HPDE6-E6E7 (cell line): ENCODE measurements around the gene KEL.

Experiments used
- DNase-seq: peaks from one replicate; pipeline ENCODE4 v3.0.0; 2011; ENCODE audit warnings: missing footprints; ENCODE audit errors: extremely low spot score

The KEL gene

DNA sequence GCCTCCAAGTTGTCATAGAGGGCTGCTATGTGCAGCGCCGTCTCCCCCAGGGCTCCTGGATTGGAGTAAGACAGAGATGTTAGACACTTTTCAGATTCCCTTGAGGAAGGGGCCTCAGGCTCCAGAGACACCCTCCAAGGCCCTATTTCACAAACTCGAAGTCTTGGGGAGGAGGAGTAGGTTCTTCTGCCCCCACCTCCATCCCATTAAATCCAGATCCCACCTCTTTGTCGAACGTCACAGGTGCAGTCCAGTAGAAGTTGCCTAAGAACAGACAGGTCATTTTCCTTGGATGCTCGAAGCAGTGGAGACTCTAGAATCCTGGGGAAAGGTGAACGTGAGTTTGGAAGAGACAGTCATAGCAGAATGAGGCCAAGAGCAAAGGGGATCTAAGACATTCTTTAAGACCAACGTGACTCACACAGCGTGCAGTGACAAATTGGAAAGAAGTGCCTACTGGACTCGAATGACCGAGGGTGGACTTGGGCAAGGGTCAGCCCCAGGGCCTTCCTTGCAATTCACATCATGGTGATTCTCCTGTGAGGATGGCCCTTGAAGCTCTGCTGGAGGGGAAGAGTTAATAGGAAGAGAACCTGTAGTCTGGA is 31.9 kb downstream of the KEL start:
- no peak for DNase-seq

DNA sequence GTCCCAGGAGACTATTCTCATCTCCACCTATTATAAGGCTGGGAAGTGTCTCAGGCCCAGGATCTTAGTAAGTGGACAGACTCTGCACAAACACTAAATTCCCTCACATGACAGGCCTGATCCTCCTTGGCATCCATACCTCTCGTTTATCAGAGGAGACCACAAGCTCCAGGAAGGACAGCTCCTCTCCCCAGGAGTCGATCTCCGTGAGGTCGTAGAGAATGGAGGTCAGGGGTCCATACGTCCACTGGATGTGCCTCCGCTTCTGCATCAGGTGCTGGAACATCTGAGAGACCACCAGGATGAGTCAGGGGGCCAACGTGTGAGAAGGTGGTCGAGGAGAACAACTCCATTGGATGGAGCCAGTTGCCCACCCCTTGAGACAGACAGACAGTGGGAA is 34.2 kb downstream of the KEL start:
- no peak for DNase-seq

DNA sequence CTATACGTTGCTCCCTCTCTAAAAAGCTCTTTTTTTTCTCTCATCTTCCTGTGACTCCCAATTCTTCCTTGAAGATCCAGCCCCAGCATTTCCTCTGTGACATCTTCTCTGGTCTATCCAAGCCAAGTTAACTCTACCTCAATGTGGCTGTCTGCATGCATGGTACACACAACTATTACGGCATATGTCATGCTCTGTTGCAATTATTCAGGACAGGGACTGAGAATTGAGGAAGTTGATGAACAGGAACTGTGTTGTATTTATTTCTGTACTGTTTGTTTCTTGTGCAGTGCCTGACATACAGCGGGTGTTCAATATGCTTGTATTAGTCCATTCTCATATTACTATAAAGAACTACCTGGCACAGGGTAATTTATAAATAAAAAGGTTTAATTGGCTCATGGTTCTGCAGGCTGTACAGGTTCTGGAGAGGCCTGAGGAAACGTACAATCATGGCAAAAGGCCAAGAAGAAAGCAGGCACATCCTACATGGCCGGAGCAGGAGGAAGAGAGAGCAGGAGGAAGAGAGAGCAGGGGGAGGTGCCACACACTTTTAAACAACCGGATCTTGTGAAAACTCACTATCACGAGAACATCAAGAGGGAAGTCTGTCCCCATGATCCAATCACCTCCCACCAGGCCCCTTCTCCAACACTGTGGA is 34.9 kb downstream of the KEL start:
- no peak for DNase-seq

DNA sequence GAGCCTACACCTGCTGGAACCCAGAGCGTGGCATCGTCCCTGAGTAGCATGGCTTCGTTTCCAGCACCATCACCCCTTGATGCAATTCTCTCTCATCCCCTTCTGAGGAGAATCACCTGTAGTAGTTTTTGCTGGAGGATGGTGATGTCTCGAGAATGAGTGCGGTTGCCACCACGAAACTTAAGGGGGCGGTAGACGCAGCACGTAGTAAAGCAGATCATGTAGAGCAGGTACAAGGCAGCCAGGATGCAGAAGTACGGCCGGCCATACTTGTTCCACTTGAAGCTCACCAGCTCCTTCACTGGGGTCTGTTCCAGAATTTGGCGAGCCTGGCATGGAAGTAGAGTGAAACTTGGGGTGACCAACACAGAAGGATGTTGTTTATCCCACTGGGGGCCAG is 36.8 kb downstream of the KEL start:
- DNase-seq: no peak

DNA sequence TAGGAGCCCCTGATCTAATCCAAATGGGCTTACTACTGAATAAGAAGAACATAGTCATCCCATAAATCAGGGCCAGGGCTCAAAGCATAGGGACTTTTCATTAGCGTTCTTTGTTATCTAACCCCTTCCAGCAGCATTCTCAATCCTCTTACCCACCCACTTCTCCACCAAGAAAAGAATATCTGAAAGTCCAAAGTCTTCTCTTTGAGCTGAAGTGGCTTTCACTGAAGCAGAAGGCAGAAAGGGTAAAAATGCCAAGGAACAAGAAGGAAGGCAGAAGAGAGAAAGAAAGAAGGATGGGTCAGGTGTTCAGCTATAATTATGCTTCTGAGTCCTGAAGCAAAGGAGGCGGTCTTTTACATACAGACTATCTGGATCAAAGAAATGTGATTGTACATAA is 38.8 kb downstream of the KEL start:
- no peak for DNase-seq

DNA sequence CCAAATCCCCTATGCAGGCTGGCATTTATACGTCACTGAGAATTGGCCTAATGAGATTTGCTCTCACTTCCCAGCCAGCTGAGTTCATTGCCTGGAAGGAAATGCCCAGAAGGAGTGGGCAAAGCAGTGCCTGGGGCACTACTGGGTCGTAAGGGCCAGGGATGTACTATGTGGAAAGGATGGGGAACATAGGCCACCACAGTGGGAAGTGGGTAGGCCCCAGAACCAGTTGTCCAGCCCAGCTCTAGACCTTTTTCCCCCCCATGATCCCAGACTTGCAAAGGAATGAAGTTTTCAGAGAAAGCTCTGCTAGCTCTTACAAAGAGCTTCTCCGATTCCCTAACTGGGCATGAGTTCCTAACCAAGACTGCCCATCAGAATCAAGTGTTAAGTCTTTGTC is 42.5 kb downstream of the KEL start:
- DNase-seq: no peak

DNA sequence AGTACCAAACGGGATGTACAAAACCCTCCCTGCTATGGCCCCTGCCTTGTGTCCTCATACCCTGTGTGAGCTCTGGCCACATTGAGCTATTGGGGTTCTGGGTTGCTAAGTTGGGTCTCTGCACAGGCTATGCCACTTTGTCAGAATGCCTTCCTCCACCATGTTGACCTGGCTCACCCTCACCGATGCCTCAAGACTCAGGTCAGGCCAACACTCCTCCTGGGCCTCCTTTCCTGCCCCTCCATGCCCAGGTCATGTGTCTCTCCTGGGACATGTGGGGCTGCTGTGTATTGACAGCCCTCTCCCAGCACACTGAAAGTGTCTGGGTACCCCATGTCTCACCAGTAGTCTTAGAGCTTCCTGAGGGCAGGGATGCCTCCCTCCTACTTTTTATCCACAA is 43.3 kb downstream of the KEL start:
- no peak for DNase-seq

DNA sequence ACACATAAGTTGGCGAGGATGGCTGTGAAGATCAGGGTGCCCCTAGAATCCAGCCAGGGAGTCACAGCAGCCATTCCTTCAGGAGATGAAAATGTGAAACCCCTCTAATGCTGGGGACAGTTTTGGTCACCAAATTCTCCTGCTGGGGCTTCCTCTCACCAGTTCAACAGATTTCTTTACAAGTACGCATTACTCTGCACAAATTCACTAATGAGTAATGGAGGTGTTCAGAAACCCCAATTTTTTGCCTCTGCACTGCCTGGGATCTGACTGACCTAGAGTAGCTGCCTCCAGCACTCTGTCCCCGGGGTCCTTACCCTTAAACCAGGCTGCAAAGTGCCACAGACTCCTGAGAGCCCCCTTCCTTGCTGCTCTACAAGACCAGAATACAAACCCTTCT is 44.7 kb downstream of the KEL start:
- DNase-seq: no peak

DNA sequence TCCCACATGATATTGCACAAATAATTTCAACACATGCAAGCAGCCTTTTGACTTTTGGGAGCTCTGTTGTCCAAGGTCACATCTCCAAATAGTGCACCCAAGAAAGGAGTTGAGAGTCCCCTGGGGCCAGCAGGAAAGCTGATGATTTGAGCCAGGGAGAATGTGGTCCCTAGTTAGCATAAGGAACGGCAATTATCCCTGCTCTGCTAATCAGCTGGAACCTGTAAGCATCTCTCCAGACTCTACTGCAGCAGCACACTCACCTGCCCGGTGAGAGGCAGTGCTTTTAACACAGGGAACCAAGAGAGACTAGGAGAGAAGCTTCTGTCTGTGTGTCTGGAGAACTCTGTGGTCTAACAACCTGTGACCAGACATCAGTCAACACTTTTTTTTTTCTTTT is 45.7 kb downstream of the KEL start:
- DNase-seq: no peak

DNA sequence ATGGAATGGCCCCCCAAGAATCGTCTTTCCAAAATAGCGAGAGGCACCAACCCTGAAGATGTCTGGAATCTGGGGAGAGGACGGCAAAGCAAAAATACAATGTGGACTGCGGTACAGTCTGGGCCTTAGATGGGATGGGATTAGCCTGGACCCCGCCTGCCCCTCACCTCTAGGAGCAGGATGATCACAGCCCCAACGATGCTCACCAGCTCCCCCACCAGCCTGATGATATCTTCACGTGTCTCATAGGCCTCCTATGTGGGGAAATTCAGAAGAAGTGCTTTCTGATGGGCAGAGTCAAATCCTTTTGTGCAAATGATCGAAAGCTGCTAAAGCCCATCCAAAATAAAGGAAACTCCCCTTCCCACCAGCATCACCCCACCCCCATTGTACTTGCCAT is 46.8 kb downstream of the KEL start:
- no peak for DNase-seq

DNA sequence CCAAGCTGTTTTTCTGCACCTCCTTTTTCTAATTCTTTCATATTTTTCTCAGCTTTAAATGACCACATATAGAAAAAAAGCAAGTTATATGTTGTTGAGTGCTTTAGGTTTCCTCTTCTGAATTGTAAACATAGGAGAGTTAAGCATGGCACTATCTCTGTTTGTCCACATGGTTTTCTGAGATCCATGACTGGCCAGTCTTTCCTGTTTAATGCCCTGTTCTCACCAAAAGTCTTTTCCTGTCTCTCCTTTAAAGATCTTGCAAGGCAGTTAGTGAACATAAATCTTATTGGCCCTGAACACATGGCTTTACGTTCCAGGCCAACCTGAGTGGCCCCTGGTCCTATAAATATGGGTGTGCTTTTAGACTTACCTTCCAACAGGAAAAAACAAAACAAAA is 48.0 kb downstream of the KEL start:
- DNase-seq: no peak

DNA sequence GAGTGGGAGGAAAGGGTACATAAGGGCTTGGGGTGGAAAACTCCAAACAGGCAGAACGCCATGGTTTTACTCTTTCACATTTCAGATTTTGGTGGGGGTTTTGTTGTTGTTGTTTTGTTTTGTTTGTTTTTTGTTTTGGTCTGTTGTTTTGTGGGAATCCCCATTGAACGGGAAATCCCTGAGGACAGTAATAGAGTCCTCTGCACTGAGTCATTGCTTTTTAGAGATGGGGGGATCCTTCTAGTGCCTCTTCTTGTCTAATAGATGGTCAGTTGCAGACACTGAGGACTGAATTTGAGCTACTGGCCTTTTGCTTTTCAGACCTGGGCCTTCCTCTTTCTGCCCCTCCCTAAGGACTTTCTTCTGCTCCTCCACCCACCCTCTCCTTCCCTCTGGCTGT is 48.6 kb downstream of the KEL start:
- DNase-seq: no peak

DNA sequence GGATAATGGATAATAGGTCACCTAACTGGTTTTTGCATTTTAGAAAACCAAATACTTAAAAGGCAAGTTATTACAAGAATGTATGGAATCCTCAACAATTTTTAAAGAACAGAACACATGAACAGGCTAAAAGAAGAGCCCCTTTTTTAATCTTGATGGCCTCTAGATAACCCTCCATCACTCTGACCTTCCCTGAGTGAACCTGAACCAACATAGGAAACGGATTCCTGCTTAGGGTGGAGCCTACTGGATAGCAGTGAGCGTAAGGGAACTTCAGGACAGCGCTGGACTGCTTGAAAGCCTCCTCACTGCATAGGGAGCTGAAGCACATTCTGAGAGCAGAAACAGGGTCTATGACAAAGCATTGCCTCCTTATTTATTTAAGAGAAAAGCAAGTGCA is 49.1 kb downstream of the KEL start:
- no peak for DNase-seq

DNA sequence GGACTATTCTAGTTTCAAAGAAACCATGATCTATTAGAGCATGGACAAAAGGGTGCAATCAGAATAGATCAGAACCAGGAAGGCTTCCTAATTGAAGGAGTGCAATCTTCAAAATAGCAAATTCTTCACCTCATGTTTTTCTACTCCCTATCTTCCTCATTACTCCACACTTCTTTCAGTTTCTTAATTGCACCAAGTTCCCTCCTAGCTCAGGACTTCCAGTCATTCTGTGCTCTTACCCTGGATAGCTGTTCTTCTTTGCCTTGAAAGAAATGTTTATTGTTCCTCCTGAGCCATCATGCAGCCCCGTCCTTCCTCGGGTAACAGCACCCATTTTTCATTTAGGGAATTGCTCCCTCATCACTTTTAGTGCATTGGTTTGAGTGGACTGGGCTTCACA is 51.7 kb downstream of the KEL start:
- DNase-seq: no peak

DNA sequence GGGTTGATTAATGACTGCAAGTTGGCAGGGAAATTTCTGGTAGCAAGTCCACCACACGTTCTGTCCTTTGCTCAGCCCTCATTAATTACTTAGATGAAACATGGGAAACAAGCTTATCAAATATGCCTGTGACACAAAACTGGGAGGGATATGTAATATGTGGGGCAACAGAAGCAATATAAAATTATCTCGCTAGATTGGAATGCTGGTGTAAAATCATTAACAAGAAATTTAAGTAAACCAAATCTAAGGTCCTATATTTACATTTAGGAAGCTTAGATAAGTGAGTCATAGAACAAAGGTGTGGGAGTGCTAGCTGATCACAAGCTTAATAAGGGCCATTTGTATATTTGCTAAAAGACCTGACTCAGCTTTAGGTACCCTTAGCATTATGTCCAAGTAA is 52.1 kb downstream of the KEL start:
- no peak for DNase-seq

DNA sequence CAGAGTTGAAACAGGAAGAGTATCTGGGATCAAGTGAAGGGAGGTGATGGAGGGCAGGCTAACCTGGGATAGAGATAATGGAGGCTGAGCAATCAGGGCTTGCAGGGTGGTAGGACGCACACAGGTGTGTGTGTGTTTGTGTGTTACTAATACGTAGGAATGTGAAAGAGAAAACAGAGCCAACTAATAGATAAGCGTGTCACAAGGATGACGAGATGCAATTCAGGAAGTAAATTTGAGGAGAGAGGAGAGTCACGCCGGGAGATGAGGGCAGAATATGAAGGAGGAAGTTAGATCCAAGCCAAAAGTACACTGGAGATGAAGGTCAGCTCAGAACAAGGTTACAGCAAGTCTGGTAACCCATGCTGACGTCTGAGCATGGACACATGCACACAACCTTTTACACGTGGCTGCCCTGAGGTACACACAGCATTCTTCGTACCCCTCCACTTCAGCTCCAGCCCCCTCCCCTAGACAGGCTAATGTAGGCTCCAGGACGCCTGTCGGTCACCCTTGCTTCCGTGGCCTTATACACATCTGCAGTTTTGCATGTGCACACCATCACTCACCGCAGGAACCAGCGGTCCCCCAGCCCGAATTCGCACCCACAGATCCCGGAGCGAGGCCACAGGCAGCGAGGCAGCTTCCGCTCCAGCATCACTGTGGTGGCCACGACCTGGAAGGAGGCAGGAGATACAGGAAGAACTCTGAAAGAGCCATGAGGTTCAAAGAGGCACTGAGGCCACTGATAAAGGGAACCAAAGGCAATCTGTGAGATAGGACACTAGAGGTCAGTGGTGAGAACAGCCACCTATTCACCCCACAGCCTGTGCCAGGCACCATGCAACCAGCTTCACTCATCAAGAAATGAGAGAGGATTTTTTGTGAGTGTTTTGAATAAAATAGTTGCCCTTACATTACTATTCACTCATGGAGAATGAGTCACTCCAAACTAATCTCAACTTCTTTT is 53.0 kb downstream of the KEL start:
- no peak for DNase-seq

DNA sequence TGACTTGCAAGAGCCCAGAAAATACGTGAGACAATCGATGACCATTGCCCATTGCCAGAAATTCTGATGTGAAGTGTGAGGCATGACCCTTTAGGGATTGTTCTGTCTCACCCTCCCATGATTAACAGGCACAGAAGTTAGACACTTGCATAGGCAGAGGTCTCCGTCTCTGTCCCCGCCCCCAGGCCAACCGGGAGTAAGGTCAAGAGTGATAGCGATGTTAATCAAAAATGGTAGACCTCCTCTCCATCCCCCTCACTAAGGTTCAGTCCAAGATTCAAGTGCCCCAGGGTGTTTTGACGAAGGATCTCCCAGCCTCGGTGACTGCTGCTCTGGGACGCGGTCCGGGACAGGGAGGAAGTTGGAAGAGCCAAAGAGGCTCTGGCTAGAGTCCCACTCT is 53.9 kb downstream of the KEL start:
- DNase-seq: no peak

DNA sequence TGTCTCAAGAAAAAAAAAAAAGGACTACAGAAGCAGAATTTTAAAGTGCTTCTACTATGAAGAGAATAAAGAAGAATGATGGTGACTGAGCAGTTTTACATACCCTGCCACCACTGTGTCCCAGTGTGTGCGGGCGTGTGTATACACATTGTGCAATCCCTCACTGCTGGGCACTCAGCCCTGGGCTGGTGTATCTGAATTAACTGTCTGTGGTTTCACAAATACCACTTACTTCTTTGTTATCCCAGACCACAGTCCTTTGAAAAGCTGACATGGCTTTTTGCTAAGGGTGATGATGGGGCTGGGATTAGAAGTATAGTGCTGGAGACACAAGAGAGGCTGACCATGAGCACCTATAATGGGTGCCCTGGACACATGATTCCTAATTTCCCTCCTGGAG is 55.5 kb downstream of the KEL start:
- no peak for DNase-seq

DNA sequence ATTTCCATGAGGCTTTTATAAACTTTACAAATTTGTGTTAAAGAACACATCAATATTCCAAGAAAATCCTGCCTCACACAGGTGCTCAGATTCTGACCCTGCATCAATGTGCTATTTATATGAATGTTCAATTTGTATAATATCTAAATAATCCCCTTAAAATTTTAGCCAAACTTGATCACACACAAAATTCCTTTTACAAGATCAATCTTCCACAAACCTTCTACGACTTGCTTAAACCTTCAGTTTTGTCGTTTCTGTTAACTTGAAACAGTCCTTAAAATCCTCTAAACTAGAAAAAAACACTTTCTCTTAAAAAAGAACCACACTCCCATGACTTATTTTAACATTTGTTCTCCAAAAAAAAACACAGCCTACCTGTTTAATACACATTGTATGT is 56.4 kb downstream of the KEL start:
- DNase-seq: no peak

DNA sequence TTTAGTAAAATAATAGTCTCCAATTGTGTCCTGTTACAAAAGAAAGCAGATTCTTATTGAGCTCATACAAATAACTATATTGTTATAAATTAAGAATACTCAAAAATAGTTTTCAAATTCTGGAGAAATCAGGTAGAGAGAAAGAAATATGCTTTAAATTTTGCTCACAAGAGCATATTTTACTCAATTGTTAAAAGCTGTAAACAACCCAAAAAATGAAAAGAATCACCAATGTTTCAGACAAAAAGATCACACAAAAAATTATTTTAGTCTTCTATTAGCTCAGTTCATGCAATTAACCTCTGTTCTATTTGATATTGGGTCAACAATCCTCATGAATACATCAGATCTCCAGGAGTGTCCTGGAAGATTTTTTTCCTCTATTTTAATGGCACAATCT is 58.0 kb downstream of the KEL start:
- no peak for DNase-seq

DNA sequence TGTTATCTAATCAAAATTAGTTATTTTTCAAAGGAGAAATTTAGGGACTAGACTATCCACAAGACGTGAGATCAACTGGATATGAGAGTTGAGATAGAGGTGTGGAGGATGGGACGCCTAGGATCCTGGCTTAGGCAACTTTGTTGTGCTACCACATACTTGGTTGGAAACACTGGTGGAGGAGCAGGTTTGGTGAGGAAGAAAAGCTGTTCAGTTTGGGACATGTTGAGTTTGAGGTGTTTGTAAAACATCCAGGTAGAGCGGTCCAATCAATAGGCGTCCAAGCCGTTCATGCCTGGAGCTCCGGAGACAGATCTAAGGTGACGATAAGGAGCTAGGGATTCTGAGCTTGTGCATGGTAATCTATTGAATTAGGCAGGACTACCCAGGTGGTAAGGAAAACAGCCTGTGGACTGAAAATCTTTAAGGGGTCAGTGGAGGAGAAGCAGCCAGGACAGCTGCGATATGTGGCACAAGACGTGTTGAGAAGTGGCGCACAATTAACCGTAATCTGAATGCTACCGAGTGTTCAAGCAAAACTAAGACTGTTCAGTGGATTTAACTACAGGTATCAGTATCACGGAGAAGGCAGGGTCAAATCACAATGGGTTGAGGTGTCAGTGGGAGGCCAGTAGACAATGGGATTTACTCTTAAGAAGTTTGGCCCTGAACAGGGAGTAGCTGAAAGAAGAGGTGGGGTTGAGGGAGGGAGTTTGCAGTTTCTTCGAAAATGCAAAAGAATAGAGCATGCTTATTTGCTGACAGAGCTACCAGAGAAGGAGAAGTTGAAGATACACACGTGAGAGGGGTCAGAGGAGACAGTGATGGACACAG is 60.5 kb downstream of the KEL start:
- no peak for DNase-seq

DNA sequence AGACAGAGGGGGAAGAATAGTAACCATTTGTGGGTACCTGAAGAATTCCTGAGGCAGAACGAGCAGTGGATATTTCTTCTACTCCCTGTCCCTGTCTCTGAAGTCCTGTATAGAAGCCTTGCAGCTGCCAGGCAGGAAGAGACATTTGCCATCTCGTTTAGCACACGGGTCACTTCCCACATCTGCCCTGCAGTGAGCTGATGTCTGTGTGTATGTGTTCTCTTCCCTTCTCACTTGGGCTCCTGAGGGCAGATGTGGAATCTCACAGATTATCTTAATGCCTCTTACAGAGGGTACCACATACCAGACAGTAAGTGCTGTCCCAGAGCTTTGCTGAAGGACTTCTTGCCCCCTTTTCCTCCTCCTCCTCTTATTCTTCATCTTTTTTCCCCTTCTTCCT is 62.5 kb downstream of the KEL start:
- no peak for DNase-seq
